GM18858 (cell line): ENCODE measurements around the gene CLCC1.

ENCODE experiments used
- ATAC-seq: cut with Tn5 transposase; IDR thresholded peaks from one replicate; pipeline ENCODE4 v1.9.1; 2021; ENCODE audit not compliant: unreplicated experiment

The CLCC1 gene

DNA sequence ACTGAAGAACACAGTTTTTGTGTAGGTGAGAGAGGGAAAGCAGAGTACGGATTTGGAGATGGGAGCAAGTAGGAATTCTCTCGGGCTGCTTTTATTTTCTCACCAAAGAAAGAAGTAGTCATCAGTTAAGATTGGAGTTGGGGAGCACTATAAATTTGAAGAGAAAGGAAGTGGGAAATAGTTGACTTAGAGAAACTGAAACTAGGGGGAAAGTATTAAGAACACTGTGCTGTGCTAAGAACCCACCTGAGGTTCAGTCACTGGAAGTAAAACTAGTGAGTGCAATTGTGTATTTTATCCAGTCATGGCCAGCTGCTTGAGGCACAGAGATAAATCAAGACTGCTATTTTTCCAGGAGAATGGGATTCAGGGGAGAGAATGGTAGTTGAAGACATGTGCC is 37.4 kb downstream of the CLCC1 start:
- ATAC-seq, result no peak

DNA sequence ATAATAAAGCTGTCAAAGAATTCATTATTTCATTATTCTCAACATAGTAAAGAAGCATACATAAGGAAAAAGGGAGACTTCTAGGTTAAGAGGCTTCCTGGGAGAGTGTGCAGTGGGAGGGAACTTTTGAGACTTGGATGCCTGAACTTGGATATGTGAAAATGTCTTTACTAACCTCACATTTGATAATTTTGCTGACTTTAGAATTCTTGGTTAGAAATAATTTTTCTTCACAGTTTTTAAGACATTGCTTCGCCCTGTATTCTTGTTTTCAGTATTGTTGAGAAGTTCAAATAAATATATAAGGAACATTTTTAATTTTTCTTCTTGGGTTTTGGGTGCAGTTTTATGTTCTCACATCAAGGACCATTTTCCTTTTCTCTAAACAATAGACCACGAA is 46.5 kb downstream of the CLCC1 start:
- no peak for ATAC-seq
